ENCODE measurements around the gene SAMM50. TPM values are rescaled to one million over a fixed set of nuclear protein-coding genes. Genes with fewer than 3 reads are reported as not detected.

SAMM50 gene
- 10 to 100 TPM; 42.1 to 43.8 TPM for total RNA-seq

DNA sequence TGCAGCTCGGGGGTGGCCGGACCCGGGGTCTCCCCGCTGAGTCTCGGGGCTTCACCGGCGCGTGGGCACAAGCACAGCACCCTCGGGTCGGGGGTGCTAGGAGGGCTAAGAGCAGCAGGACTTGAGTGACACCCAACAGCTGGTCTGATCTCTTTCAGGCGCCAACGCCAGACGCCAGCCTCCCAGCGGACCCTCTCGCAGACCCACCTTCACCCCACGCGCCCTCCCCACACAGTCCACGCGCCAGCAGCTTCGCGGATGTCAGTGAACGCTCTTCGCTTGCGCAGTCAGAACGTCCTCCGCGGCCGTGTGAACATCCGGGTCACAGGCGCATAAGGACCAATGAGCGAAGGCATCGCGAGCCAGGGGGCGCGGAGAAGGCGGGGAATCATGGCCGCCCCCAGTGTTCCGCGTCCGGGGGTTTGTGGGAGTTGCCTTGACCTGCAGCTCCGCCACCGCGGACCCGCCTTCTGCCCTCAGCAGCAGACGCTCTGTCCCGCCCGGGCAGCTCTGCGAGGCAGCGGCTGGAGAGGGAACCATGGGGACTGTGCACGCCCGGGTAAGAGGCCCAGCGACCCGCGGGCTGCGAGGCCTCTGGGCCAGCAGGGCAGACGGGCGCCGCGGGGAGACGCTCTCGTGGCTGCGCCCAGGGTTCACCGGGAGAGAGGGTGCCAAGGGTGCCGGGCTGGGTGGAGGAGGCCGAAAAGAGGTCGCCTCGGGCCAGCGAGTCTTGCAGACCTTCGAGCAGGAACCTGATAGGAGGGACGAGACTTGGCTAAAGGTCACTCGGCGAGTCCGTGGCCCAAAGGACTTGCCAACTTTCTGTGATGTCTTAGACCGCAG lies at the start of gene SAMM50:
SAMM50 (plus strand) TSS at position 403 of the 843 bp plus-strand sequence; CDS start at position 539, 136 bp downstream.
- Mint-ChIP-seq H3K27ac (peak within 1 kb of the TSS; percentile 98), H3K4me3 (peak within 1 kb of the TSS; percentile 98), H3K9me3 (no peaks in the 10 kb centered on the region), H3K36me3 (no peaks in the 10 kb centered on the region), H3K27me3 (no peaks in the 10 kb centered on the region), H3K4me1 (peaks cover 20% of the 10 kb centered on the region)
- DNase-seq, result peak; percentile 92
- POLR2A ChIA-PET, result interaction anchor here (0.6 to 2.0 kb wide), 11 partner anchors 10 to 712 kb away, joined by 3 to 9 read pairs (median 3); partner anchors contain the start of genes EFCAB6, PARVB and PARVG
- ATAC-seq (ENCODE audit: low read depth), result peak; percentile 96

DNA sequence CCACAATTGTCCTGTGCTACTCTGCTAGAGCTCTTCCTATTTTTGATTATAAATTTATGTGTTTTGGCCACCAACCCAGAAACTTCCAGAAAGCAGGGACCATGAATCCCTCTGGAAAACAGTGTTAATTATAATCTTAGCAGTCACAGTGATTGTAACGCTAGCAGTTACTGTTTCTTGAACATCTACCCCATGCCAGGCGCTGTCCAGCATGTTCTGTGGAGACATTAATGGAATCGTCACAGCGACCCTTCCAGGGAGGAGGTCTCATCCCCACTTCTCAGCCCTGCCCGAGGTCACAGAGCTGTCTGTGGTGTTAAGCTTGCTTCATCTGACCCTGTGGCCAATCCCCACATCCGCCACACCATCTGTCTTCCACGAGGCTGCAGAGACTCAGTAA lies 49.6 kb upstream of the SAMM50 start:
- no peaks in the 10 kb centered on the region for H3K36me3 Mint-ChIP-seq
- H3K27ac Mint-ChIP-seq, result no peak overlapping the region
- H3K9me3 Mint-ChIP-seq, result no peaks in the 10 kb centered on the region
- no peak for DNase-seq
- POLR2A ChIA-PET, result no interaction called here
- H3K4me3 Mint-ChIP-seq, result no peak overlapping the region
- no peaks in the 10 kb centered on the region for H3K4me1 Mint-ChIP-seq
- ATAC-seq (ENCODE audit: low read depth), result no peak
- peaks cover 5% of the 10 kb centered on the region for H3K27me3 Mint-ChIP-seq

GRCh38 chr22:43909708-43910107 lies 45.5 kb upstream of the SAMM50 start:
- no peak overlapping the region for H3K27ac Mint-ChIP-seq
- H3K36me3 Mint-ChIP-seq, result no peaks in the 10 kb centered on the region
- no peak for DNase-seq
- H3K9me3 Mint-ChIP-seq, result no peaks in the 10 kb centered on the region
- peaks cover 27% of the 10 kb centered on the region for H3K27me3 Mint-ChIP-seq
- no peak for ATAC-seq (ENCODE audit: low read depth)
- H3K4me1 Mint-ChIP-seq, result no peaks in the 10 kb centered on the region
- no peak overlapping the region for H3K4me3 Mint-ChIP-seq
- POLR2A ChIA-PET, result no interaction called here

DNA sequence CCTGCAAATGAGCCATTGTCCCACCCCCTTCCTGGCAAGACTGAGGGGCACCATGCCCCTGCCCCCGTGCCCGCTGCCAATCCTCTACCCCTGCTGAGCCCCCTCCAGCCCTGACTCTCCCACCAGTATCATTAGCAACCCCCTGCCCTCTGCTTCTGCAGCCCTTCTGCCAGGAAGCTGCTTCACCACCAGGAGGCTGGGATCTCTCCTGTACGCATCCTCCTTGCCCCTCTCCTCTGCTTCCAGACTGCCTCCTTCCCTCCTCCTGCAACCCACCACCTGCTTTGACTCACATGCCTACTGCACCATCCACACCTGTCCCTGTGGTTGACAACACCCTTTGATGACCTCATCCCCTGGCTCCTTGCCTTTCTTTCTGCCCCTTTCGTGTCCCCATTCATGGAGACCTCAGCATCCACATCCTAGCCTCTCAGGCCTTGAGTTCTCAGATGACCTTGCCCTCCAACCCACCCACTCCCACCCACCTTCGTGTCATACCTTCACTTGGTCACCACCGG lies 45.0 kb upstream of the SAMM50 start:
- Mint-ChIP-seq H3K27me3 (peaks cover 27% of the 10 kb centered on the region), H3K4me1 (no peaks in the 10 kb centered on the region), H3K9me3 (no peaks in the 10 kb centered on the region), H3K36me3 (no peaks in the 10 kb centered on the region), H3K27ac (no peak overlapping the region), H3K4me3 (no peak overlapping the region)
- POLR2A ChIA-PET, result no interaction called here
- ATAC-seq (ENCODE audit: low read depth), result no peak
- no peak for DNase-seq

- H3K36me3 Mint-ChIP-seq, result no peaks in the 10 kb centered on the region
- DNase-seq, result no peak
- POLR2A ChIA-PET, result no interaction called here
- H3K9me3 Mint-ChIP-seq, result no peaks in the 10 kb centered on the region
- peaks cover 27% of the 10 kb centered on the region for H3K27me3 Mint-ChIP-seq
- H3K4me3 Mint-ChIP-seq, result no peak overlapping the region
- no peak for ATAC-seq (ENCODE audit: low read depth)
- no peak overlapping the region for H3K27ac Mint-ChIP-seq
- H3K4me1 Mint-ChIP-seq, result no peaks in the 10 kb centered on the region
These were observed 43.9 kb upstream of the SAMM50 start for GRCh38 chr22:43911351-43911750.

DNA sequence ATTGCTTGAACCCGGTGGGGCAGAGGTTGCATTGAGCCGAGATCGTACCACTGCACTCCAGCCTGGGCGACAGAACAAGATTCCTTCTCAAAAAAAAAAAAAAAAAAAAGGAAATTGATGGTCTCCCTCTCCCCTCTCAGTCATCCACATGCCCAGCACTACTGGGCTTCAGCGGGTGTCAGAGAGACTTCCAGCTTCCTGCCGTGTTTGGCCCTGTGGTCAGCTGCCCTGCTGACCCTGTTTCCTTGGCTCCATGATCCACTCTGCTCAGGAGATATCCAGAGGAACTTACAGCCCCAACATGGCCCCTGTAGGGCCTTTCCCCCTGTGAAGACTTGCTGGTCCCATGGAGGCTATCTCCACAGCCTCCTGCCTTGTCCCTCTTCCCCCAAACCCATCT lies 37.7 kb upstream of the SAMM50 start:
- POLR2A ChIA-PET, result no interaction called here
- no peaks in the 10 kb centered on the region for H3K9me3 Mint-ChIP-seq
- no peak overlapping the region for H3K4me3 Mint-ChIP-seq
- peaks cover 21% of the 10 kb centered on the region for H3K27me3 Mint-ChIP-seq
- DNase-seq (no peak), ATAC-seq (ENCODE audit: low read depth) (no peak)
- H3K4me1 Mint-ChIP-seq, result no peaks in the 10 kb centered on the region
- no peak overlapping the region for H3K27ac Mint-ChIP-seq
- H3K36me3 Mint-ChIP-seq, result no peaks in the 10 kb centered on the region

DNA sequence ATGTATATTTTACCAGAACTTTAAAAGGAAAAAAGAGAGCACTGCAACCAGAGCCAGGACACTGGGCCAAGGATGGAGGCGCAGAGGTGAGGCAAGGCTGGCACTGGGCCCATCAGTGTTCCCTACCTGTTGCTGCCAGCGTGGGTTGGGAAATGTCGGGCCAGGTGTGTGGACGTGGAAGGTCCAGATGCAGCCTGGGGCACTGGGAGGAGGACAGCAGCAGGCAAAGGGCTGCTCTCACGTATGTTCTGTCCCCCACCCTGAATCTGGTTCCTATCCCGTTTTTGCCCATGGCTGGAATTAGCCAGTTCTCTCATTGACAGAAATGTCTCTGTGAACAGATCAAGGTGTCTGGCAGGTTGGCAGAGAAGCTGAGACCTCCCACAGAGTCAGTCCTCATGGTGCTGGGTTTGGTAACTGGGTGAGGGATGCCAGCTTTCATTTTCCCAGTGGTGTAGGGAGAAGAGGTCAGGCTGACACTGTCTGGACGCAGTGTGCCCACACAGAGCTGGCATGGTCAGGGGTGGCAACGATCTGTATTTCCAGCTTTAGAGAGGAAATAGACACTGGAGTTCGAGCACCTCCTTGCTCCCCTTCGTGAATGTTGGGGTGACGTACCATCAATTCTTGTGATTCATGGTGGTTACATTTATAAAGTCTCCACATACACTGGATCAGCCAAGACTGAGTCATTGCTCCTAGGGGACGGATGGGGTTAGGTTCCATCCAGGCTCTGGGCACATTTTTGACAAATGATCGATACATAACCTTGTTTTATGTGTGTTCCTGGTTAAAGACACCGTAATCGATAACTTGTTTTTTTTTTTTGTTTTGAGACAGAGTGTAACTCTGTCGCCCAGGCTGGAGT lies 35.9 kb upstream of the SAMM50 start:
- Mint-ChIP-seq H3K27me3 (peaks cover 20% of the 10 kb centered on the region), H3K27ac (no peak overlapping the region), H3K4me3 (no peak overlapping the region), H3K36me3 (no peaks in the 10 kb centered on the region), H3K4me1 (peaks cover 3% of the 10 kb centered on the region), H3K9me3 (no peaks in the 10 kb centered on the region)
- no peak for ATAC-seq (ENCODE audit: low read depth)
- no peak for DNase-seq
- POLR2A ChIA-PET, result no interaction called here

DNA sequence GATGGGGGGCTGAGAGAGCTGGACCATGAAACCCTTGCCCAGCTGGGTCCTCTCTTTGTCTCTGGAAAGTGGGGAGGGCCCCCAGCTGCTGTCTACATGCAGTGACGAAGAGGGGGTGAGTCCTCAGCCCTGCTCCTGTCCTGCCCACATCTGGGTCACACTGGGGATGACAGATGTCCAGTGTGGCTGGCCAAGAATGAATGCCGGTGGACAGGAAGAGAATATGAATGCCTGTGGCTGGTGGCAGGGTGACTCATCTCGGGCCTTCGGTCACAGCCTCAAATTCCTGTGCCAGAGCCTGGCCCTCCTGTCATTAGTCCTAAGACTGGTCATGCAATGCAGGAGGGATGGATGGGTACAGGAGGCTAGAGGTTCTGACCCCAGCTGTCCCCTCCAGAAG lies 33.9 kb upstream of the SAMM50 start:
- no peak overlapping the region for H3K27ac Mint-ChIP-seq
- H3K4me1 Mint-ChIP-seq, result peaks cover 3% of the 10 kb centered on the region
- no peak overlapping the region for H3K4me3 Mint-ChIP-seq
- no peak for DNase-seq
- no peak for ATAC-seq (ENCODE audit: low read depth)
- peaks cover 34% of the 10 kb centered on the region for H3K27me3 Mint-ChIP-seq
- no peaks in the 10 kb centered on the region for H3K36me3 Mint-ChIP-seq
- POLR2A ChIA-PET, result no interaction called here
- H3K9me3 Mint-ChIP-seq, result no peaks in the 10 kb centered on the region

GRCh38 chr22:43922123-43922522 lies 33.1 kb upstream of the SAMM50 start:
- ATAC-seq (ENCODE audit: low read depth) (no peak), DNase-seq (no peak)
- H3K9me3 Mint-ChIP-seq, result no peaks in the 10 kb centered on the region
- H3K27ac Mint-ChIP-seq, result no peak overlapping the region
- peaks cover 3% of the 10 kb centered on the region for H3K4me1 Mint-ChIP-seq
- POLR2A ChIA-PET, result no interaction called here
- peaks cover 34% of the 10 kb centered on the region for H3K27me3 Mint-ChIP-seq
- H3K36me3 Mint-ChIP-seq, result no peaks in the 10 kb centered on the region
- no peak overlapping the region for H3K4me3 Mint-ChIP-seq

- Mint-ChIP-seq H3K27ac (peak overlapping the region; percentile 70), H3K4me1 (peaks cover 3% of the 10 kb centered on the region)
- no peak for DNase-seq
These were observed 32.1 kb upstream of the SAMM50 start for GRCh38 chr22:43923191-43923590.

DNA sequence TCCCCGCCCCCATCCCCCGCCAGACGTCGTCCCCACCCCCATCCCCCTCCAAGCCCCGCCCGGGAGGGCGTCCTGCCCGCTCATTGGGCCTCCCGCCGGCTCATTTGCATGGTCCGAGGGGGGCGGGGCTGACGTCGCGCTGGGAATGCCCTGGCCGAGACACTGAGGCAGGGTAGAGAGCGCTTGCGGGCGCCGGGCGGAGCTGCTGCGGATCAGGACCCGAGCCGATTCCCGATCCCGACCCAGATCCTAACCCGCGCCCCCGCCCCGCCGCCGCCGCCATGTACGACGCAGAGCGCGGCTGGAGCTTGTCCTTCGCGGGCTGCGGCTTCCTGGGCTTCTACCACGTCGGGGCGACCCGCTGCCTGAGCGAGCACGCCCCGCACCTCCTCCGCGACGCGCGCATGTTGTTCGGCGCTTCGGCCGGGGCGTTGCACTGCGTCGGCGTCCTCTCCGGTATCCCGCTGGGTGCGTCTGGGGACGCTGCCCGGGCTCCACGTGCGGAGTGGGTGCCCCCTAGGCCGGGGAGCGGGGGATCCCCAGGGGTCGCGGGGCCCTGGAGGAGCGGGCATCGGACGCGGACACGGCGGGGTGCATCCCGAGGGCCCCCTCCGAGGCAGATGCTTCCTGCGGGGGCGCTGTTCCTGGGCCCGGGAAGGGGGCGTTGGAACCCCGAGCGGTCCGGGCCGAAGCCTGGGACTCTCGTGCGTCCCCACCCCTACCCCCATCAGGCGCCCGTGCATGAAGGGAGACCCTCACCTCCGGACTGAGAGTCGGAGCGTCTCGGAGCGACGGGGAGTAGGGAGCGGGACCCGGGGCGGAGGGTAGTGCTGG lies 31.4 kb upstream of the SAMM50 start, which contains the start of gene PNPLA3:
PNPLA3 (plus strand) TSS at position 175 of the 834 bp plus-strand sequence; CDS start at position 282, 107 bp downstream.
- peak within 1 kb of the TSS; percentile 84 for H3K4me3 Mint-ChIP-seq
- no peaks in the 10 kb centered on the region for H3K36me3 Mint-ChIP-seq
- peak within 1 kb of the TSS; percentile 70 for H3K27ac Mint-ChIP-seq
- H3K4me1 Mint-ChIP-seq, result peaks cover 3% of the 10 kb centered on the region
- POLR2A ChIA-PET, result no interaction called here
- H3K27me3 Mint-ChIP-seq, result peaks cover 40% of the 10 kb centered on the region
- ATAC-seq (ENCODE audit: low read depth), result peak; percentile 82
- DNase-seq, result peak; percentile 82
- no peaks in the 10 kb centered on the region for H3K9me3 Mint-ChIP-seq

More at GRCh38 chr22:43923191-43923590, 32.1 kb upstream of the SAMM50 start:
- Mint-ChIP-seq H3K36me3 (no peaks in the 10 kb centered on the region), H3K4me3 (peak overlapping the region; percentile 84), H3K9me3 (no peaks in the 10 kb centered on the region), H3K27me3 (peaks cover 37% of the 10 kb centered on the region)
- no peak for ATAC-seq (ENCODE audit: low read depth)
- POLR2A ChIA-PET, result no interaction called here

DNA sequence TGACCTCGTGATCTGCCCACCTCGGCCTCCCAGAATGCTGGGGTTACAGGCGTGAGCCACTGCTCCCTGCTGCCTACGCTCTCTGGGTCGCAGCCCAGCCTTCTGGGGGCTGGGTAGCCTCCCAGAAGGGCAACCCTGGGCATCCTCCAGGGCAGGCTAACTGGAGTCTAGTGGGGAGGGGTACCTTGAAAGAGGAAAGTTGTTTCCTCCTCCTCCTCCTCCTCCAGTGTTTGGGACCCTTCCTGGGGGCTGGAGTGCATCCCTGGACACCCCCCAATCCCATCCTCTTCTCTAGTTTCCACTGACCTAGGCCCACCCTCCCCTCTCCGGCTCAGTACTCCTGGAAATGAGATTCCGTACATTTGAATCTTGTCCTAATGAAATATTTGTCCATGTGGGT lies 30.4 kb upstream of the SAMM50 start:
- DNase-seq (no peak), ATAC-seq (ENCODE audit: low read depth) (no peak)
- H3K27me3 Mint-ChIP-seq, result peaks cover 40% of the 10 kb centered on the region
- H3K27ac Mint-ChIP-seq, result no peak overlapping the region
- H3K4me1 Mint-ChIP-seq, result peaks cover 3% of the 10 kb centered on the region
- H3K36me3 Mint-ChIP-seq, result no peaks in the 10 kb centered on the region
- POLR2A ChIA-PET, result no interaction called here
- H3K4me3 Mint-ChIP-seq, result peak overlapping the region; percentile 29
- H3K9me3 Mint-ChIP-seq, result no peaks in the 10 kb centered on the region

All from activated naive CD8-positive, alpha-beta T cell treated with anti-CD3 and anti-CD28 coated beads, Interleukin-2, amount 10 ng/mL, durations not matched to agents 7 days and 5 days (primary cell).